H1 (cell line): ENCODE results near the gene SLC39A11. TPM values are rescaled to one million over a fixed set of nuclear protein-coding genes. Genes with fewer than 3 reads are reported as not detected.

Experiments
- CTCF ChIA-PET: fragments of 300-600 bp; sonication (Branson Sonifier 250); formaldehyde crosslinking; loops from one replicate; lab custom pipeline; 2021; ENCODE audit not compliant: partially characterized antibody; lab: Charles Lee
- POLR2A ChIA-PET: fragments of 300-600 bp; sonication (Branson Sonifier 250); formaldehyde crosslinking; loops from one replicate; lab custom pipeline; 2021; ENCODE audit warnings: inconsistent platforms; ENCODE audit not compliant: partially characterized antibody; lab: Charles Lee
- DNase-seq, 2 experiments: peaks; one replicate each; pipeline versions ENCODE4 v3.0.0 to v3.0.0-alpha.2; 2010 to 2022; ENCODE audit warnings: low spot score in 2 of 2, low read depth in 1 of 2, mixed read lengths in 1 of 2
- FAIRE-seq: peaks from 2 replicates; lab custom pipeline; 2011; peaks lifted over from hg19 to GRCh38; lab: Jason Lieb, UNC
- H2AFZ ChIP-seq: 2 replicates; pipeline ENCODE4 v1.8.1; 2012; ENCODE audit warnings: low read length, inconsistent platforms
- H2AK5ac ChIP-seq: 2 replicates; pipeline ENCODE4 v1.6.1; 2013; ENCODE audit warnings: low read depth, low read length
- H2BK120ac ChIP-seq: replicated peaks from 2 replicates; pipeline ENCODE3; 2013; ENCODE audit warnings: low read depth, low read length, inconsistent platforms
- H2BK12ac ChIP-seq: 2 replicates; pipeline ENCODE4 v1.6.1; 2013; ENCODE audit warnings: low read depth, low read length
- H2BK15ac ChIP-seq: 2 replicates; pipeline ENCODE4 v1.6.1; 2013; ENCODE audit warnings: low read length
- H2BK20ac ChIP-seq: 2 replicates; pipeline ENCODE4 v1.6.1; 2013; ENCODE audit warnings: low read length
- H2BK5ac ChIP-seq: 2 replicates; pipeline ENCODE4 v1.6.1; 2013; ENCODE audit warnings: low read depth, low read length
- H3K14ac ChIP-seq: 2 replicates; pipeline ENCODE4 v1.6.1; 2013; ENCODE audit warnings: inconsistent platforms; ENCODE audit not compliant: insufficient read length
- H3K18ac ChIP-seq: 2 replicates; pipeline ENCODE4 v1.6.1; 2013; ENCODE audit warnings: low read length; ENCODE audit errors: extremely low read depth
- H3K23ac ChIP-seq: 2 replicates; pipeline ENCODE4 v1.6.1; 2013; ENCODE audit warnings: inconsistent platforms; ENCODE audit not compliant: insufficient read length
- H3K23me2 ChIP-seq: 2 replicates; pipeline ENCODE4 v1.6.1; 2013; ENCODE audit warnings: low read depth, low read length
- H3K27ac ChIP-seq: 2 replicates; pipeline ENCODE4 v1.6.1; 2011; ENCODE audit warnings: low read depth, low read length, inconsistent platforms
- H3K27me3 ChIP-seq, 4 experiments: replicated peaks in 1 of 4; 1 replicate in 1 of 4; 2 replicates in 3 of 4; pipeline versions ENCODE4 v1.6.1 to v1.8.1; 2011 to 2013; ENCODE audit warnings: low read length in 3 of 4, mild to moderate bottlenecking in 3 of 4, inconsistent platforms in 2 of 4, mixed read lengths in 2 of 4, moderate library complexity in 1 of 4; ENCODE audit not compliant: control insufficient read depth in 3 of 4, insufficient read depth in 3 of 4; ENCODE audit errors: extremely low read depth in 1 of 4
- H3K36me3 ChIP-seq, 4 experiments: 2 replicates each; pipeline versions ENCODE4 v1.6.1 to v1.8.1; 2011 to 2013; ENCODE audit warnings: mild to moderate bottlenecking in 4 of 4, low read length in 3 of 4, moderate library complexity in 2 of 4, control low read depth in 1 of 4, inconsistent platforms in 1 of 4; ENCODE audit not compliant: insufficient read depth in 4 of 4, control insufficient read depth in 2 of 4
- H3K4ac ChIP-seq: replicated peaks from 2 replicates; pipeline ENCODE3; 2013; ENCODE audit warnings: low read length, low read depth, mixed read lengths, inconsistent platforms; ENCODE audit not compliant: insufficient read length
- H3K4me1 ChIP-seq, 4 experiments: replicated peaks in 1 of 4; 1 replicate in 1 of 4; 2 replicates in 3 of 4; pipeline versions ENCODE4 v1.6.1 to v1.8.1; 2011 to 2013; ENCODE audit warnings: low read length in 3 of 4, inconsistent platforms in 2 of 4, mixed read lengths in 1 of 4; ENCODE audit not compliant: insufficient read depth in 4 of 4, control insufficient read depth in 3 of 4
- H3K4me2 ChIP-seq, 2 experiments: 2 replicates each; pipeline versions ENCODE4 v1.6.1 to v1.8.1; 2011 to 2013; ENCODE audit warnings: low read depth in 2 of 2, low read length in 2 of 2, control low read depth in 1 of 2, inconsistent platforms in 1 of 2, mild to moderate bottlenecking in 1 of 2; ENCODE audit not compliant: insufficient read depth in 1 of 2
- H3K4me3 ChIP-seq, 4 experiments: fragments of 200-600, 300-600 bp in 1 of 4; sonication (generic), shearing (Covaris generic), sonication (Bioruptor Twin) in 1 of 4; 2 replicates each; pipeline versions ENCODE4 v1.5.1 to v1.8.1; 2011 to 2016; ENCODE audit warnings: low read length in 4 of 4, low read depth in 3 of 4, control low read depth in 2 of 4, inconsistent platforms in 2 of 4, mild to moderate bottlenecking in 2 of 4, mixed read lengths in 1 of 4, moderate library complexity in 1 of 4; ENCODE audit not compliant: insufficient read depth in 2 of 4; ENCODE audit errors: extremely low read depth in 1 of 4
- H3K56ac ChIP-seq: replicated peaks from 2 replicates; pipeline ENCODE3; 2013; ENCODE audit warnings: low read depth, mild to moderate bottlenecking, mixed read lengths, low read length, inconsistent platforms; ENCODE audit not compliant: insufficient read length
- H3K79me1 ChIP-seq: 2 replicates; pipeline ENCODE4 v1.6.1; 2013; ENCODE audit warnings: low read depth, low read length, control low read depth
- H3K79me2 ChIP-seq, 2 experiments: 2 replicates each; pipeline versions ENCODE4 v1.6.1 to v1.8.1; 2012 to 2013; ENCODE audit warnings: low read length in 2 of 2, mild to moderate bottlenecking in 2 of 2, inconsistent platforms in 1 of 2; ENCODE audit not compliant: insufficient read depth in 2 of 2, control insufficient read depth in 1 of 2
- H3K9ac ChIP-seq, 4 experiments: replicated peaks in 1 of 4; 1 replicate in 1 of 4; 2 replicates in 3 of 4; pipeline versions ENCODE4 v1.6.1 to v1.8.1; 2011 to 2013; ENCODE audit warnings: low read depth in 3 of 4, low read length in 3 of 4, control low read depth in 2 of 4, mild to moderate bottlenecking in 2 of 4, moderate library complexity in 2 of 4, inconsistent platforms in 1 of 4; ENCODE audit errors: extremely low read depth in 1 of 4
- H3K9me3 ChIP-seq, 2 experiments: 2 replicates each; pipeline versions ENCODE4 v1.6.1 to v1.8.1; 2012 to 2013; ENCODE audit warnings: mild to moderate bottlenecking in 2 of 2, moderate library complexity in 2 of 2, control low read depth in 1 of 2, inconsistent platforms in 1 of 2, low read depth in 1 of 2, low read length in 1 of 2, mixed read lengths in 1 of 2; ENCODE audit not compliant: insufficient read depth in 2 of 2
- H4K20me1 ChIP-seq, 2 experiments: replicated peaks in 1 of 2; 2 replicates each; pipeline versions ENCODE3 to v1.8.1; 2011 to 2013; ENCODE audit warnings: inconsistent platforms in 2 of 2, low read length in 2 of 2, mild to moderate bottlenecking in 1 of 2; ENCODE audit not compliant: insufficient read depth in 2 of 2, control insufficient read depth in 1 of 2
- H4K5ac ChIP-seq: 2 replicates; pipeline ENCODE4 v1.6.1; 2013; ENCODE audit warnings: low read length, low read depth, mixed read lengths, inconsistent platforms; ENCODE audit not compliant: insufficient read length
- H4K8ac ChIP-seq: 2 replicates; pipeline ENCODE4 v1.8.0; 2013; ENCODE audit warnings: mild to moderate bottlenecking, moderate library complexity, low read length, inconsistent platforms; ENCODE audit not compliant: insufficient read depth; ENCODE audit errors: extremely low read depth
- H4K91ac ChIP-seq: replicated peaks from 2 replicates; pipeline ENCODE3; 2013; ENCODE audit warnings: low read length, mixed read lengths, inconsistent platforms; ENCODE audit not compliant: insufficient read length
- WGBS, 2 experiments: shearing (Covaris generic) in 1 of 2; methylation state at CpG; one replicate each; pipeline versions ENCODE4 v1.1.6 to v1.1.7; 2013 to 2015; ENCODE audit warnings: low lambda C conversion rate in 2 of 2, mixed read lengths in 2 of 2, inconsistent platforms in 1 of 2, low coverage in 1 of 2, missing lambda C conversion rate in 1 of 2; ENCODE audit not compliant: insufficient replicate concordance in 2 of 2, insufficient coverage in 1 of 2, insufficient read length in 1 of 2; ENCODE audit errors: extremely low coverage in 1 of 2, missing lambda C conversion rate in 1 of 2; 5-methylcytosine and 5-hydroxymethylcytosine counted together
- polyA plus RNA-seq, 7 experiments: library from polyadenylated mRNA; depleted of rRNA in 3 of 7; stranded (reverse) in 5 of 7; unstranded in 2 of 7; fragments of >200 nt in 5 of 7; fragments of 200-250 nt in 2 of 7; gene quantifications; 1 replicate in 5 of 7; 2 replicates in 1 of 7; 4 replicates in 1 of 7; pipeline versions ENCODE4 v1.2.1 to v1.2.3, GENCODE V29; 2011 to 2013; ENCODE audit warnings: missing spikeins in 2 of 7, mixed read lengths in 2 of 7
- total RNA-seq: library from RNA; stranded (reverse); fragmentation: NEBNext Ultra II Directional; extraction: Animal tissue kit (Norgen Biotek cat#: 25700); gene quantifications from 2 replicates; pipeline ENCODE4 v1.2.1, GENCODE V29; 2021

The SLC39A11 gene
- total and polyA plus RNA-seq, 2 of the 8 experiments (the other 6 are each of a cell fraction or from before 2014, with no cell fraction given), result 12.2 to 19.6 TPM

DNA sequence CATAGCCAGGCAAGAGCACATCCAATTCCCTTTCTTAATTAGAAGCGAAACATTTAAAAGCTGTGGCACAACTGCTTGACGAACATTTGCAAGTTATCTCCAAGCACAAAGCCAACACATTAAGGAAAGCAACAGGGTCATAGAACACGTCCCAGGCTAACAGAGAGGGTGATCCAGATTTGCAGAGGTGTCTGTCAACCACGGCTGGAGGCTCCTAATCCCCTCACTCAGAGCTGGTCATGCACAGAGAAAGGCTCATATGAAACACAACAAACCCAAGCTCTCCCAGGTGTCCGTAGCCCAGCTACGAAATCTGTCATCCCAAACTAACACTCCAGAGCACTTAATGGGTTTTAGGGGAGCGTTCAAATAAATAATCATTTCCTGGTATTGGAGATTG, 276.1 kb downstream of the SLC39A11 start:
- no peaks in the 10 kb centered on the region for H3K27me3 ChIP-seq
- no peak overlapping the region for H4K5ac ChIP-seq
- no peaks in the 10 kb centered on the region for H3K4me1 ChIP-seq
- H2BK15ac ChIP-seq, result no peak overlapping the region
- no peak for FAIRE-seq
- no peak overlapping the region for H2BK20ac ChIP-seq
- no peaks in the 10 kb centered on the region for H3K79me1 ChIP-seq
- ChIA-PET POLR2A (interaction anchor here (0.6 kb wide), 1 partner anchor 28 kb away, joined by 3 read pairs; no protein-coding TSS in a partner anchor), CTCF (interaction anchor here (0.6 kb wide), 2 partner anchors 362 to 623 kb away, joined by 3 to 4 read pairs; no protein-coding TSS in a partner anchor)
- no peak overlapping the region for H2BK5ac ChIP-seq
- H3K23me2 ChIP-seq, result no peaks in the 10 kb centered on the region
- no peak overlapping the region for H2BK12ac ChIP-seq
- H3K9ac ChIP-seq, result no peak overlapping the region
- no peaks in the 10 kb centered on the region for H3K36me3 ChIP-seq
- H3K56ac ChIP-seq, result no peak overlapping the region
- no peaks in the 10 kb centered on the region for H3K79me2 ChIP-seq
- no peak overlapping the region for H3K14ac ChIP-seq
- H3K18ac ChIP-seq, result no peak overlapping the region
- WGBS, 2 experiments, result 91% methylated on average over 7 of the region's 7 CpGs; no CpG with 5 or more reads in 1 of the 2 experiments
- H4K20me1 ChIP-seq, result no peaks in the 10 kb centered on the region
- H3K4ac ChIP-seq, result no peak overlapping the region
- H4K8ac ChIP-seq, result no peak overlapping the region
- no peak overlapping the region for H2AK5ac ChIP-seq
- no peak overlapping the region for H3K23ac ChIP-seq
- H2AFZ ChIP-seq, result no peak overlapping the region
- no peak overlapping the region for H2BK120ac ChIP-seq
- DNase-seq, result no peak
- H3K4me3 ChIP-seq, result no peak overlapping the region
- no peak overlapping the region for H3K27ac ChIP-seq
- H4K91ac ChIP-seq, result no peak overlapping the region
- H3K4me2 ChIP-seq, result no peak overlapping the region
- H3K9me3 ChIP-seq, result no peaks in the 10 kb centered on the region
